DMS 273 treated with DMSO at 0.1 percent for 48 hours (cell line): ENCODE results near the gene YPEL2.

ENCODE experiments used
- DNase-seq: peaks from one replicate; lab custom pipeline; 2025; lab: John Stamatoyannopoulos, UW

Gene YPEL2

DNA sequence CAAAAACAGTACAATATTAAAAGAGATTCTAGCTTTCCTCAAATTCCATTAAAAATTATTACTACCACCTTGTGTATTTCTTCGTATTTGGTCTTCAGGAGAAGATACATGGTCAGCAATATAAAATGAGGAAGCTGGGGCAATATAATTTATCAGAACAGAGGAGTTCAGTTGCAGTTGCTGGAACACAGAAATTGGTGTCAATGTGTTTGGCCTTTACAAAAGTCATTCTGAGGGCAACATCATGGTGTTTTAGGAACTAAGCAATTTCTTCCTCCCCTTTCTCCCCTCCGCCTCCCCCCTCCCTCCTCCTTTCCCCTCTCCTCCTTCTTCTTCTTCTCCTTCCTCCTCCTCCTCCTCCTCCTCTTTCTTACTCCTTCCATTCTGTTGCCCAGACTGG lies 102.1 kb downstream of the YPEL2 start:
- DNase-seq, result no peak

DNA sequence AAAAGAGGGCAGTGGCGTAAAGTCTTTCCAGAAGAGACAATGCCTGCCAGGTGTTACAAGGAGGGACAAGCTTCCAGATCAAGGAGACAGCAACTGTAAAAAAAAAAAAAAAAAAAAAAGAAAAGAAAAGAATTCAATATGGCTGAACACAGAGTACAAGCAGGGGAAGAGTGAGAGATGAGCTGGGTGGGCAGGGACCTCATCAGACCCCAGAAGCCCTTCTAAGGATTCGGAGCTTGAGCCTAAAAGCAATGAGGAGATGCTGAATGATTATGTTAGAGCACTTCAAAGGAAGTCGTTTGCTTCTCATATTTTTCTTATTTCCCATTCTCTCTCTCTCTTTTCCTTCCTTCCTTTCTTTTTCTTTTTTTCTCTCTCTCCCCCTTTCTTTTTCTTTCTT lies 103.0 kb downstream of the YPEL2 start:
- no peak for DNase-seq

DNA sequence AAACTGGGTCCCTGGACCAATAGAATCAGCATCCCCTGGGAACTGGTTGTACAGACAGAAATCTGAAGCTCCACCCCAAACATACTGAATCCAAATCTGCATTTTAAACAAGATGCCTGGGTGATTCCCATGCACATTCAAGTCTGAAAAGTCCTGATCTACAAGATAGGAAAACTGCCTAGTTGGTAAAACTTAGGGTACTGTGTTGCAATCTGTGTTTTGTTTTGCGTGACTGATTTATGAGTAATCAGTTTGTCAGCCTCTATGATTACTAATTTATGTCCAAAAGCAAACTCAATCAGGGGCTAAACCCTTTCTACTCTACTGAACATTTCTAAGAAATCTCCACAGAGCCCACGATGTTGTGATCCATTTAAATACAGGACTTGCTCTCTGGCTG lies 103.8 kb downstream of the YPEL2 start:
- DNase-seq, result no peak

DNA sequence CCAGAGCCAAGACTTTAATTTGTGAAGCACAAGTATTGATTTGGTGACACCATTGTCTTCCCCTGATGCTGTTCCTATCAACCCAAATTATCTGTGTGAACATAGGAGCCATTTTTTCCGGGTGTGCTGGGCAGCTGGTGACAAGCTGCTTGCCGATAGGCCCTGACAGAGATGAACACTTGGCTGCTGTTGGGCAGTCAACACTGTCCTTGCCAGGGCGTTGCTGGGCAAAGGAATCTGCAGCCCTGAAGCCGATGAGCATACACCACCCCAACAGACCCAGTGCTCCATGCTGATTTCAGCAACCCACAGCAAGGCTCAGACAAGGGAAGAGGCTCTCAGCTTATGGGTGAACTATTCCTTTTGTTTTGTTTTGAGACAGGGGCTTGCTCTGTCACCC lies 105.4 kb downstream of the YPEL2 start:
- no peak for DNase-seq

DNA sequence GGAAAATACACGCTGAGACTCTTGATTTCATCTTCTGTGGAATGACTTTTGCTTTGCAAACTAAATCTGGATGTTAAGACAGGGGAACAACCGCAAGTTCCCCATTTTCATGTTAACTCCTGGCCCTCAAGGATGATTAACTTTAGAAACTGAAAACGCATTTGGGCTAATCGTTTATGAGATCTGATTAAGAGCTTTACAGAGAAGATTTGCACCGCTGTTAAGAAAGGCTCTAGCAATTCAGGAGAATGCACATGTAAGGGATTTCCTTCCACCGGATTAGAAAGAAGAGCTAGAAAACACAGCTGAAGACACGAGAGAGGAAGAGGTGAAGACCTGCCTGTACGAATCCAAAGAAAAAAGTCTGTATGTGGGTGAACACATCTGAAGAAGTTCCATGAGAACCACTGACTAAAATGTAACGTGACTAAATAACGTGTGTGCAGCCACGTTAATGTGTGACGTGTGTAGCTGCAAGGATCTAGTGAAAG lies 106.4 kb downstream of the YPEL2 start:
- DNase-seq, result no peak

DNA sequence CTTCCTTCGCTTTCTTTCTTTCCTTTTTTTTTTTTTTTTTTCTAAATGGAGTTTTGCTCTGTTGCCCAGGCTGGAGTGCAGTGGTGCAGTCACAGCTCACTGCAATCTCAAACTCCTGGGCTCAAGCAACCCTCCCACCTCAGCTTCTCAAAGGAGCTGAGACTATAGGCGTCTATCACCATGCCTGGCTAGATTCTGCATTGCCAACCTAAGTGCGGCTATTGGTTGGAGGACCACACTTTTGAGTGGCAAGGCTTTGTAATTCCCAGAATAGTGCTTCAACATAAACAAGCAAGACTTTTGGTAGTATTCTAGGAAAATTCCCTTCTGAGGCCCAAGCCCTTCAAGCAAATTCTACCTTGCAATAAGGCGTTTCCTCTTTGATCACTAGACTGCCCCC lies 107.8 kb downstream of the YPEL2 start:
- no peak for DNase-seq

DNA sequence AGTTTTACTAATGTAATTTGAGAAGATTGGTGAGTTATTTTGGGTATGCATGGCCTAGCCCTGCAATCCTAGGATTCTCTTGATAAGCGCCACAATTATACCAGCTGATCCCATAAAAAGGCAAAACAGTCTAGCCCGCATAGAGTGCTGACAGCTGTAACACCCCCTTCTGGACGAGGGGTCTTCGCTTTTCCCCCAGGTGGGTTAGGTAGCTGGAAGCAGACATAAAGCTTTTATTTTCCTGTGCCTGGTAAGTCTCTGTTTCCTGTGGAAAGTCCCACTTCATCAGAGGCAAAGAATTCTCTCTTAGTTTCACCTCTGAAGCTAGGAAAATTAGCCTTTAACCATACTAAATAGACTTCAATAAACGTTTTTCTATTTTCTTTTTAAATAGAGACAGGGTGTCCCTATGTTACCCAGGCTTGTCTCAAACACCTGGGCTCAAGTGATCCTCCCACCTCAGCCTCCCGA lies 108.3 kb downstream of the YPEL2 start:
- no peak for DNase-seq

DNA sequence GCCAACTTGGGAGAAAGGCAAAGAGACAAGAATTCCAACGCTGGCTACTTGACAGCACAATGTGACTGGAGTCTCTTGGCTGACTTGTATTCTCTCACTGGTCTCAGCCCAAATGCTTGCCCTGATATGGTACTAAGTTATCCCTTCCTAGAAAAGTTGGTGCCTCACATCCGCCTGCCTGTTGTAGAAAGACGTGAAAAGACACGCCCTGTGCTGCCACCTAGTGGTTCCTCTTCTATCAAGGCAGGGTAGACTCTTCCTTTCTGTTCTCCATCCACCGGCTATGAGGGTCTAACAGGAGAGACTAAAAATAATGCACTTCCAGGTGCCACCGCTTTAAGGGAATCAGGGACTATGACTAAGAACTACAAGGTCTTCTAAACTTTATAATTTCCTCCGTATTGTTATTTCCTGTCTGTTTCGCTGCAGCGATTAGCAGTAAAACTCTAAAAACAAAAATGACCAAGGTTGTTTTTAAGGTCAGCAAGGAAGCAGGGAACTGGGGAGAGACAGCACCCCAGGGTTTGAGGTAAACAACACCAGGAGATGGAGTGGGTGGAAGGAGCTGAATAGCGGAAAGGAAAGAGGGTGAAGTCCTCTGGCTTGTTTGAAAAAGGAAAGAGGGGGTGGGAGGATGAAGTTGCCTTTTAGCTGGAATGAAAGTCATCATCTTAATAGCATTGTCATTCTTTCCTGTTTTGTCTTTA lies 109.5 kb downstream of the YPEL2 start:
- peak; percentile 82 for DNase-seq

DNA sequence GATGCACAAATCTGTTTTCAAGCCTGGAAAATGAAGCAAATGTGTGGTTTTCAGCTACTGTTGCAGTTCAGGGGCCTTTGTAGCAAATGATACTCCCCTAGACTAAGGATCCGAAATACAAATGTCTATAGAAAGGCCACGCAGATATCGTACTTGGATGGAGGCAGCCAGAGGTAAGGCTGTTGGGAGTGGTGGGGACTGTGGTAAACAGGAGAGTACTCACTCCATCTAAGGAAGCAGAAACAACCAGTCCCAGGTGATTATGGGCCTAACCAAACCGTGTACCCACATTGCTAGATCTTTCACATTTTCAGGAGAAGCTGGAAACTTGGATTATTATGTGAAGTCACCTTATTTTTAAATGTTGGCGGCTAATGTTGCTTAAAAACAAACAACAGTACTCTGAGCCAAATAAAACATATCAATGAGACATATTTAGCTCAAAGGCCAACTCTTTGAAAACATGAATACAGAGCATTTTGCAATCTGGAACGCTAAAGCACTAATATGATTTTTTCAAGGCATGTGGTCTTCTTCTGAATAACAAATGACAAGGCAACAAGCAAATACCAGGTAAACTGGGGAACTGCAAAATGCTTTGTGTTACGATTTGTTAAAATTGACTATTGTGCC lies 110.1 kb downstream of the YPEL2 start:
- DNase-seq, result no peak

DNA sequence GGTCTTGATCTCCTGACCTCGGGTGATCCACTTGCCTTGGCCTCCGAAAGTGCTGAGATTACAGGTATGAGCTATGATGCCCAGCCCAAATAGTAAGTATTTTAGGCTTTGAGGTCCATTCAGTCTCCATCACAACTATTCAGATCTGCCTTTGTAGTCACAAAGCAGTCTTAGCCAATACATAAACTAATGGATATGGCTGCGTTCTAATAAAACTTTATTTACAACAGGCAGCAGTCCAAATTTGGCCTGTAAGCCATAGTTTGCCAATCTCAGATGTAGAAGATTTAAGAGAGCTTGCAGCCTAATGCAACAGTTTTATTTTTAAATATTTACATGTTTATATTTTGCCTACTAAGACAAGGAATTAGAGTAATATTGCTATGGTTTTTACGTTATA lies 111.7 kb downstream of the YPEL2 start:
- DNase-seq, result no peak
